ENCODE data around the gene FUT8.
"Not testable (repeated sequence)": the region's sequence is repeated elsewhere in the genome, so short reads cannot be mapped to it uniquely, and the experiment has no call there.

Gene FUT8

GRCh38 chr14:65600742-65601141, 188.2 kb downstream of the FUT8 start:
- in situ Hi-C loops (cut with HindIII; ENCODE audit: low sequenced_read_pairs) = no loop called here

- in situ Hi-C loops (cut with HindIII; ENCODE audit: low sequenced_read_pairs) = no loop called here
These were observed 192.0 kb downstream of the FUT8 start for GRCh38 chr14:65604535-65604934.

- in situ Hi-C loops (cut with HindIII; ENCODE audit: low sequenced_read_pairs) = no loop called here
These were observed 192.4 kb downstream of the FUT8 start for GRCh38 chr14:65604936-65605335.

GRCh38 chr14:65606460-65606859, 193.9 kb downstream of the FUT8 start:
- in situ Hi-C loops (cut with HindIII; ENCODE audit: low sequenced_read_pairs) = no loop called here

- in situ Hi-C loops (cut with HindIII; ENCODE audit: low sequenced_read_pairs) = no loop called here
These were observed 200.7 kb downstream of the FUT8 start for GRCh38 chr14:65613131-65613650.

GRCh38 chr14:65618996-65619395, 206.5 kb downstream of the FUT8 start:
- in situ Hi-C loops (cut with HindIII; ENCODE audit: low sequenced_read_pairs) = no loop called here

- in situ Hi-C loops (cut with HindIII; ENCODE audit: low sequenced_read_pairs) = loop anchor here (5.0 kb wide), 1 partner anchor 58 kb away; no protein-coding TSS in a partner anchor
These were observed 207.7 kb downstream of the FUT8 start for GRCh38 chr14:65620195-65620594.

GRCh38 chr14:65622703-65623102, 210.2 kb downstream of the FUT8 start:
- in situ Hi-C loops (cut with HindIII; ENCODE audit: low sequenced_read_pairs) = loop anchor here (5.0 kb wide), 1 partner anchor 60 kb away; no protein-coding TSS in a partner anchor

GRCh38 chr14:65623759-65624158, 211.2 kb downstream of the FUT8 start:
- in situ Hi-C loops (cut with HindIII; ENCODE audit: low sequenced_read_pairs) = loop anchor here (5.0 kb wide), 1 partner anchor 61 kb away; no protein-coding TSS in a partner anchor

GRCh38 chr14:65627315-65627714, 214.8 kb downstream of the FUT8 start:
- in situ Hi-C loops (cut with HindIII; ENCODE audit: low sequenced_read_pairs) = no loop called here

GRCh38 chr14:65628664-65629063, 216.1 kb downstream of the FUT8 start:
- in situ Hi-C loops (cut with HindIII; ENCODE audit: low sequenced_read_pairs) = no loop called here

GRCh38 chr14:65631040-65631439, 218.5 kb downstream of the FUT8 start:
- in situ Hi-C loops (cut with HindIII; ENCODE audit: low sequenced_read_pairs) = no loop called here

- in situ Hi-C loops (cut with HindIII; ENCODE audit: low sequenced_read_pairs) = no loop called here
These were observed 220.0 kb downstream of the FUT8 start for GRCh38 chr14:65632487-65632886.

- in situ Hi-C loops (cut with HindIII; ENCODE audit: low sequenced_read_pairs) = not testable (repeated sequence)
These were observed 221.1 kb downstream of the FUT8 start for GRCh38 chr14:65633666-65634065.

- in situ Hi-C loops (cut with HindIII; ENCODE audit: low sequenced_read_pairs) = no loop called here
These were observed 225.2 kb downstream of the FUT8 start for GRCh38 chr14:65637780-65638179.

GRCh38 chr14:65639216-65639615, 226.7 kb downstream of the FUT8 start:
- in situ Hi-C loops (cut with HindIII; ENCODE audit: low sequenced_read_pairs) = no loop called here

GRCh38 chr14:65650826-65651225, 238.3 kb downstream of the FUT8 start:
- in situ Hi-C loops (cut with HindIII; ENCODE audit: low sequenced_read_pairs) = no loop called here

GRCh38 chr14:65656554-65656953, 244.0 kb downstream of the FUT8 start:
- in situ Hi-C loops (cut with HindIII; ENCODE audit: low sequenced_read_pairs) = no loop called here

GRCh38 chr14:65658202-65658601, 245.7 kb downstream of the FUT8 start:
- in situ Hi-C loops (cut with HindIII; ENCODE audit: low sequenced_read_pairs) = no loop called here

- in situ Hi-C loops (cut with HindIII; ENCODE audit: low sequenced_read_pairs) = loop anchor here (5.0 kb wide), 1 partner anchor 100 kb away; no protein-coding TSS in a partner anchor
These were observed 249.3 kb downstream of the FUT8 start for GRCh38 chr14:65661865-65662264.

- in situ Hi-C loops (cut with HindIII; ENCODE audit: low sequenced_read_pairs) = loop anchor here (5.0 kb wide), 1 partner anchor 102 kb away; no protein-coding TSS in a partner anchor
These were observed 251.9 kb downstream of the FUT8 start for GRCh38 chr14:65664436-65664835.

GRCh38 chr14:65676361-65677014, 264.0 kb downstream of the FUT8 start:
- in situ Hi-C loops (cut with HindIII; ENCODE audit: low sequenced_read_pairs) = no loop called here

GRCh38 chr14:65685572-65685971, 273.0 kb downstream of the FUT8 start:
- in situ Hi-C loops (cut with HindIII; ENCODE audit: low sequenced_read_pairs) = no loop called here
